ENCODE measurements around the gene DERL3.
A peak's percentile ranks its signal among the peaks of the same experiment; 100 is the strongest.

DERL3 gene

DNA sequence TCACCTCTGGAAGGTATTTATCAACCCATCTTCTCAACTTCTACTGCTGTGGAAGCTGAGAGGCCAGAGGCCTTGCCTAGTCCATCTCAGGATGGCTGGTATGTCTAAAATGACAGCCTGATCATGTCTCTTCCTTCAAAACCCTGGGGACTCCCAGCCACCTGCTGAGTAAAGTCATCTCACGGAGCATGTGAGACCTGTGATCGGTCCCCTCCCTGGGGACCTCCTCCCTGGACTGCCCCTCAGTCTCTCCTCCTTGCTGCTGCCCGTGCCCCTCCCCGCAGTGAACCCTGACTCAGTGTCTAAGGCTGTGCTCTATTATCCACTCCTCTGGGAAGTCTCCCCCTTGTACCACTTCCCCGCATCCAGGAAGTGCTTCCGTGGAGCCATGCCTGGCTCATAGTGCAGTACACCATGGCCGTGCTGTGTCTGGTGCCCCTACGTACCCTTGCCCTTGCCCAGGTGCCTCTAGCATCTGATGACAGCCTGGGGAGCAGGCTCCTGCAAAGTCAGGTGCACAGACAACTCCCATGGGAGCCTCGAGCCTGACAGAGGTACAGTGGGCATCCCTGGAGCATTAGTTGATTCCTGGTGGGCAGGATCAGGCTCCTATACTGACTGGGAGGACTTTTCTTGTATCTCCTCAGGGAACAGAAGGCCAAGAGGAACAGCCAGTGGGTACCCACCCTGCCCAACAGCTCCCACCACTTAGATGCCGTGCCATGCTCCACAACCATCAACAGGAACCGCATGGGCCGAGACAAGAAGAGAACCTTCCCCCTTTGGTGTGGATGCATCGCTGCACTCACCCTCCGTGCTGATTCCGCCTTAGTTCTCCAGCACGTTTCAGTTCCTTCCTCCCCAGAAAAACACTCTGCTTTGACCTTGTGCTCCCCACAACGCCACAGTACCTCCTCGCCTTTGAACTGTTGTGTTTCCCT, 38.2 kb downstream of the DERL3 start:
- no peak for DNase-seq

DNA sequence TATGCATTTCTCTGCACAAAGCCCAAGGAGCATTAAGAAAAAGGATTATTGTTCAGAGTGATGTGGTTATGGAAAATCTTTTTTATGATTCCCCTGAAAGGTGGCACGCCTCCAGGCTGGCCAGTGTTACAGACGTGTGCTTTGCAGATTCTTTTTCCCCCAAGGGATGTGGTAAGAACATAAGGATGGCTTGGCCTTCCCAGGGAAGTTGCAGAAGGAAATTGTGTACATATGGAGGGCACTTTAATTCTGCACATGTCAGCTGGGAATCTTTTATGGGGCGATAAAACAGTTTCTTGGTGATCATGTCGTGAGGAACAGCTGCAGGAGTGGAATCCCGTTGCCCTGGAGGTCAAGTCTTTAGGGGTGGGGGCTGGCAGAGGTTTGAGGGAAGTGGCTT, 42.3 kb downstream of the DERL3 start:
- DNase-seq: no peak

DNA sequence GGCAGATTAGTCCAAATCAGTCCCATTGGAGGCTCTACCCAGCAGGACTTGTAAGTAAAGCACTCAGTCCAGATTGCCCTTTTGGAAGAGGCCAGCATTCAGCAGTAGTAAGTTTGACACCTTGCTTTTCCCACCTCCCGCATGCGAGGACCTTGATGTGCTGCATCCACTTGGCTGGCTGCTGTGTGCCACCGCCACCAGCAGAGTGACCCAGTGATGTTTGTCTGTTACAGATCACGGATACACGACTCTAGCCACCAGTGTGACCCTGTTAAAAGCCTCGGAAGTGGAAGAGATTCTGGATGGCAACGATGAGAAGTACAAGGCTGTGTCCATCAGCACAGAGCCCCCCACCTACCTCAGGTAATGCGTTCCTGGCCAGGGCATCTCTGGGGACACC, 45.5 kb downstream of the DERL3 start:
- DNase-seq: no peak

DNA sequence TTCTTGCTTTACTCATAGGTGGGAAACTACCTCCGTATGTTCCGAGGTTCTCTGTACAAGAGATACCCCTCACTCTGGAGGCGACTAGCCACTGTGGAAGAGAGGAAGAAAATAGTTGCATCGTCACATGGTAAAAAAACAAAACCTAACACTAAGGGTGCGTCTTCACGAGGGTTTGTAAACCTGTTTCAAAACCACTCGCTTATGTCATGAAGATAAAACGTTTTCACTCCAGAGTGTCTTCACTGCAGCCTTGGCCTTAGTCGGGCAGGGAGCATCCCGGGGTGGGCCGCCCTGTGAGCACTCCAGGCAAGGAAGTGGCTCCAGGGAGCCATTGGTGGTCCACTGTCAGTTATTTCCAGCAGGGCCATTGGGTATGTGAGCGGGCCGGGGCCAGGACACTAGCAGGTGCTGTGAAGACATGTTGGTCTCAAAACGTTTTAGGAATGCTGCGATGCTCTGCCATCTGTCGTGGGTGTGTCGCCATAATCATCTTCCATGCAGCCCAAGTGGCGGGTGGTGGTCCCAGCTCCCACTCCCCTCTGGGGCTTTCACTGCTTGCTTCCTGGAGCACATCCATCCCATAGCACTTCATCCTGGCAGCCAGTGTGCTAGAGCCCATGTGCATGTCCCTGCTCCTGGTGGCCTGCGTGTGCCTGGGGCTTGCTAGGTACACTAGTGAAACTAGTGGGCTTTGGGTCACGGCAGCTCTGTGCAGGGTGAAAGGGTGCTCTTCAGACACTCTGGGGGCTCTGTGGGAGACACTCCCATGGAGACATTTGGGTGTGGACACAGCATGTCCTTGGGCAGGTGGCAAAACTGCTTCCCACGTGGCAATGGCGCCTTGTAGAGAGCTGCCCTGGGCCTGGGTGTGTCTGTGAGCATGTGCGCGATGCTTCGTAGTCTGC, 46.8 kb downstream of the DERL3 start:
- DNase-seq: no peak

DNA sequence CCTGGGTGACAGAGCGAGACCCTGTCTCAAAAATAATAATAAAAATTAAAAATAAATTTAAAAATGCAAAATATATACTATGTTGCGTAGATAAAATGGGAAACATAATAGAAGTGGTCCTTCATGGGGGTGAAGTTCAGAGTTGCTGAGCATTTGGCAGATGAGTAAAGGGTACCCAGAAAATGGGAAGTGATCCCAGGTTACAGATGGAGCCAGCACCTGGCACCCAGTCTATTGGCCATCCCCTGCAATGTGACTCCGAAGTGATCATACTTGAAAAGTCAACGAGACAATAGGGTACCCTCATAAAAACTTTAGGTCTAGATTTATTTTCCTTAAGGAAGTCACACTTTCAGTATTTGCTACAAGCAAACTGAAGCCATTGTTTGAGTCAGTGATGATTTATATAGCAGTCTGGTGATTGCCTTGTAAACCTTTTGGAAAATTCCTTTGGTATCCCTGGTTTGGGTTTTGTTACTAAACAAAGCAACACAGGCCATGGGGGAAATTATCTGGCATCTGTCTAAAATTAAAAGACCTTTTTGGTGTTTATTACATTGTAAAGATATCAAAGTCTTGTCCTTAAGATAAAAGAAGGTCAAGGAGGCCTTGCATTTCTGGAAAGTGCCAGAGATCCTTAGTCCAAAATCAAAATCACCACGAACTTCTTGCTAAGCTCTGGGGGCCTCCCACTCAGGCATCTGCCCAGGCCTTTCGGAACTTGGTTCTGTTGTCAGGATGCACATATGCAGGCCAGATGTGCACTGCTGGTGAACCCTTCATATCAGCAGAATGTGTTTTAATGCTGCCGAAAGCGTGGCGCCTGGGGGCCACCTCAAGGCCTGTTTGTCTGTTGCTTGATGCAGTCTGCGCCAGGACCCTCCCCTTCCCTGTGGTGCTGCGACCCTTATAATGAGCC, 47.7 kb downstream of the DERL3 start:
- DNase-seq: no peak

DNA sequence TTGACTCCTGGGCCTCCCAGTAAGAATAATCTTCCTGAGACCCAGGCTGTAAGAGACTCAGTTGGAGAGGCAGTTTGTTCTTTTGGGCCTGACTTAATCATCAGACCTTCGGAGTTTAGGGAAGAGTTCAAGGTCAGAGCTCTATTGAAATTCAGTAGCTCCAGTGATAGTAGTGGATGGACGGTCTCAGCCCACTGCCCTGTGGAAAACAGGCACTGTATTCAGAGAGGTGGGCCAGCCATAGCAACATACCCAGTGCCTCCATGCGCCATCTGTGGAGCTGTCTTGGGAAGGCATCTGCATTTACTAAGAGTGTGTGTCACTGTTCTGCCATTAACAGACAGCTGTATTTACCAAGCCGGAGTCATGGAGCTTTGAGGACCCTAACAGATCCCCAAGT, 49.2 kb downstream of the DERL3 start:
- DNase-seq: no peak

DNA sequence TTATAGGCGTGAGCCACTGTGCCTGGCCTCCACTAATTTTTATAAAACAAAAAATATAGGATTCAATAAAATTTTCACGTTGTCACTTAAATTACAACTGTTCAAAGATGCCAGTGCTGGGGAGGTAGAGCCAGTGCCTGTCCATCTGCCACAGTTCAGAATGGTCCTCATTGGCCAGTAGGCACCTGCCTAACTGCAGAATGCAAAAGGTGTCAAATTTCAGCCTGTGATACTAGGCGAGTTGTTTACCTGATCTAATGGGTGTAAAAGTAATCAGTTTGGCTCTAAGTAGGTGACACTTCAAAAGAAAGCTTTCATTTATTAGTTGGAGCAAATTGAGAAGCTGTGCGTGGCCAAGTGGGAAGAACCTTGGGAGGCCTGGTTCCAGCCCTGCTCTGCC, 49.7 kb downstream of the DERL3 start:
- no peak for DNase-seq

DNA sequence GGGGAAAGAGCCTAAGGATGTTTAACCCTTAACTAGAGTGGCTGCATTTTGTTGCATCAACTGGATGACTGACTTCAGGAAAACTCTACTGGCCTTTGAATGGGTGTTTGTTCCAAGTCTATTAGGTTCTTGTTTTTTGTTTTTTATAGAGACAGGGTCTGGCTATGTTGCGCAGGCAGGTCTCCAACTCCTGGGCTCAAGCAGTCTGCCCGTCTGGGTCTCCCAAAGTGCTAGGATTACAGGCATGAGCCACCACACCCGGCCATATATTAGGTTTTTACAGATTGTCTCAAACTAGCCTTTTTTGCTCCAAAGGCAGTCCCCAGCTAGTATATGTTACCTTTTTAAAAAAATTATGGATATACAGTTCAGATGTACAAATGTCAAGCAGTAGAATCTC, 50.9 kb downstream of the DERL3 start:
- no peak for DNase-seq

DNA sequence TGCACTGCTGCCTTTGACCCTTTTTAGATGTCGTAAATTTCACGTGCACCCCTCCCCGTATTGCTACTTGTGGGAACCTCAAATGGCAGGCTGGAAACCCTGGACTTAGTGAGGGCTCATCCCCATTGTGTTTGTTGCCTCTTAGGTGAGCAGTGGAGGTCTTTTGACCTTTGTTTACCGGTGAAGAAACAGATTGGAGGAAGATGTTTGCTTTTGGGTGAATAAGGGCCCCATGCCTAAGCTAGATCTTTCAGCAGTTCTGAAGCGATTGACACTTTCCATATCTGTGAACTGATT, 51.3 kb downstream of the DERL3 start:
- no peak for DNase-seq

DNA sequence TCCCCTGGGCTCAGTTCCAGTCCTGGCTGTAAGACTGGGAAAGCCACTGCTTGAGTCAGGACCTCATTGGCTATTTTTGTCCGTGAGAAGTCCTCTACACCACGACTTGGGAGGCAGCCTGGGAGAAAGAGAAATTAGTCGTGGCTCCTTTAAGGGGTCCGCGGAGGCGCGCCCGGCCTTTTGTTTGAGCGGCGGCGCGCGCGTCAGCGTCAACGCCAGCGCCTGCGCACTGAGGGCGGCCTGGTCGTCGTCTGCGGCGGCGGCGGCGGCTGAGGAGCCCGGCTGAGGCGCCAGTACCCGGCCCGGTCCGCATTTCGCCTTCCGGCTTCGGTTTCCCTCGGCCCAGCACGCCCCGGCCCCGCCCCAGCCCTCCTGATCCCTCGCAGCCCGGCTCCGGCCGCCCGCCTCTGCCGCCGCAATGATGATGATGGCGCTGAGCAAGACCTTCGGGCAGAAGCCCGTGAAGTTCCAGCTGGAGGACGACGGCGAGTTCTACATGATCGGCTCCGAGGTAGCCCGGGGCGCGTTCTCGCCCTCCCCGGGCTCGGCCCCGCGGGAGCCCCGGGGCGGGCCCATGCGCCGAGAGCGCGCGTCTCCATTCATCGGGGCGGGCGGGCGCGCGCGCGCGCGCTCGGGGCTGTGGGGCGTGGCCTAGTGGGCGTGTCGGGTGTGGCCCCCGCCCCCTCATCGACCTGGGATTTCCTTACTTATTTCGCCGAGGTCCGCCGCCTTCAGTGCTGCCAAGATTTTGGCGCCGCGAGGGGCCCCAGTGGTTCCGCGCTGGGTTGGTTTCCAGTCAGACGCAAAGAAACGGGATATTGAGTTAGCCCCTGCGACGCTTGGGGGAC, 51.8 kb downstream of the DERL3 start, which contains the start of gene SMARCB1:
TSS of gene SMARCB1 (plus strand) at position 215 of the 848 bp plus-strand sequence. CDS start at position 419, 204 bp downstream.
- peak; percentile 93 for DNase-seq

DNA sequence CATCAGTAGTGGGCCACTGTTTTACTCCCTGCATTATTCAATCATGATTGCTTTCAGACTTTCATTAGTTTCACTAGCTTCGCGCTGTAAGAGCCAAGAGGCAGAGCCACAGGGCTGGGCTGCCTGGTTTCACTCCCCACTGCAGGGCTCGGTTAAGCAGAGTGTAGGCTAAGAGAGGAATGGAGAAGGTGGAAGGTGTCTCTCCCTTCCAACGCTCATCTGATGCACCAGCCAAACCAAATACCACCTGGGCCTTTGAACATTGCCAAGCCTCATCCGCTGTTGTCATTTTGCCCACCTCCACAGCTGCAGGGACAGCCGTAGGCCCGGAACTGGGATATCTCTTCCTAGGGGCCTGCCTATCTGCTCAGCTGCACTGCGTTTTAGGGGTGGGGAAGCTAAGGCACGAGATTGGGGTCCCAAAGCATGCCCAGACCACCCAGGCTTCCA, 52.5 kb downstream of the DERL3 start:
- no peak for DNase-seq

Measured in CD4-positive, alpha-beta T cell treated with Interleukin-12 subunit alpha and Interleukin-12 subunit beta, for 1 hour (primary cell).